K562 (cell line): ENCODE data around the gene AHR. TPM values are rescaled to one million over a fixed set of nuclear protein-coding genes. Genes with fewer than 3 reads are reported as not detected.

Source experiments
- ATAC-seq: fragments of 200-7000 bp; cut with Tn5 transposase; 3 replicates; pipeline ENCODE4 v1.9.1; 2020; ENCODE audit warnings: moderate library complexity
- BruUV-seq: library from RNA; stranded (reverse); fragments of 400-500 nt; replicated peaks from 2 replicates; lab custom pipeline; 2021; lab: Mats Ljungman, UMichigan
- CTCF ChIA-PET: fragments of 300-600 bp; formaldehyde crosslinking; extraction: SDS; loops from one replicate; lab custom pipeline; 2021; ENCODE audit warnings: low intra/inter-chr PET ratio; lab: Yijun Ruan, JAX
- POLR2A ChIA-PET: fragments of 300-600, 350-650 bp; sonication (Branson Sonifier 250); formaldehyde crosslinking; extraction: SDS; loops from one replicate; lab custom pipeline; 2021; ENCODE audit warnings: antibody characterized with exemption, inconsistent platforms; lab: Yijun Ruan, JAX
- DNase-seq, 4 experiments: peaks; one replicate each; pipeline versions ENCODE4 v3.0.0 to v3.0.0-alpha.2; 2011 to 2018; ENCODE audit warnings: low spot score in 3 of 4, mixed read lengths in 3 of 4; ENCODE audit errors: extremely low read depth in 1 of 4
- FAIRE-seq: peaks from 2 replicates; lab custom pipeline; 2011; peaks lifted over from hg19 to GRCh38; lab: Jason Lieb, UNC
- H2AFZ ChIP-seq: 2 replicates; pipeline ENCODE4 v1.6.0; 2011; ENCODE audit warnings: low read depth, low read length, control low read depth, inconsistent platforms
- H3K27ac ChIP-seq: fragments of 200-600 bp; 3 replicates; pipeline ENCODE4 v1.8.0; 2011; ENCODE audit warnings: low read depth, mild to moderate bottlenecking, control low read depth, inconsistent platforms, low read length, moderate library complexity, mixed read lengths; ENCODE audit errors: extremely low read depth
- H3K27me3 ChIP-seq, 2 experiments: fragments of 300-600 bp in 1 of 2; 2 replicates in 1 of 2; 3 replicates in 1 of 2; pipeline versions ENCODE4 v1.6.0 to v1.8.0; 2011; ENCODE audit warnings: inconsistent platforms in 2 of 2, low read length in 2 of 2, mild to moderate bottlenecking in 1 of 2, mixed read lengths in 1 of 2, moderate library complexity in 1 of 2; ENCODE audit not compliant: control insufficient read depth in 2 of 2, insufficient read depth in 2 of 2
- H3K36me3 ChIP-seq: fragments of 300-600 bp; 3 replicates; pipeline ENCODE4 v1.8.0; 2011; ENCODE audit warnings: mild to moderate bottlenecking, low read length, inconsistent platforms; ENCODE audit not compliant: control insufficient read depth, insufficient read depth
- H3K4me1 ChIP-seq, 2 experiments: fragments of 200-600 bp in 1 of 2; replicated peaks in 1 of 2; 2 replicates in 1 of 2; 3 replicates in 1 of 2; pipeline versions ENCODE4 v1.5.1 to v1.8.0; 2011; ENCODE audit warnings: inconsistent platforms in 2 of 2, low read length in 2 of 2, mild to moderate bottlenecking in 1 of 2, mixed read lengths in 1 of 2, moderate library complexity in 1 of 2; ENCODE audit not compliant: control insufficient read depth in 2 of 2, insufficient read depth in 2 of 2
- H3K4me2 ChIP-seq: 2 replicates; pipeline ENCODE4 v1.6.1; 2011; ENCODE audit warnings: low read length, control low read depth, inconsistent platforms, mixed read lengths; ENCODE audit not compliant: insufficient read depth
- H3K4me3 ChIP-seq: fragments of 200-600 bp; sonication (generic), shearing (Covaris generic); 2 replicates; pipeline ENCODE4 v1.5.1; 2016; ENCODE audit warnings: control low read depth, inconsistent platforms
- H3K79me2 ChIP-seq: fragments of 200-600 bp; 3 replicates; pipeline ENCODE4 v1.8.0; 2011; ENCODE audit warnings: low read length, inconsistent platforms; ENCODE audit not compliant: control insufficient read depth, insufficient read depth
- H3K9ac ChIP-seq, 2 experiments: 2 replicates each; pipeline versions ENCODE4 v1.6.0 to v1.6.1; 2011; ENCODE audit warnings: low read depth in 2 of 2, low read length in 2 of 2, control low read depth in 1 of 2, inconsistent platforms in 1 of 2, mild to moderate bottlenecking in 1 of 2, mixed read lengths in 1 of 2; ENCODE audit not compliant: insufficient read depth in 1 of 2
- H3K9me1 ChIP-seq: one replicate; pipeline ENCODE4 v1.6.0; 2011; ENCODE audit warnings: inconsistent platforms, mild to moderate bottlenecking, low read length, moderate library complexity; ENCODE audit not compliant: control insufficient read depth, insufficient read depth
- H3K9me3 ChIP-seq: replicated peaks from 2 replicates; pipeline ENCODE4 v1.5.1; 2011; ENCODE audit warnings: low read depth, low read length, inconsistent platforms; ENCODE audit not compliant: control insufficient read depth, insufficient read depth
- H4K20me1 ChIP-seq: replicated peaks from 2 replicates; pipeline ENCODE4 v1.6.1; 2011; ENCODE audit warnings: low read length, inconsistent platforms, mixed read lengths; ENCODE audit not compliant: control insufficient read depth, insufficient read depth
- ATF1 ChIP-seq, 2 experiments: fragments of 450-650 bp in 1 of 2; IDR thresholded peaks; 2 replicates each; pipeline ENCODE4 v1.6.1; 2016; ENCODE audit warnings: missing compliant biosample characterization in 1 of 2, missing genetic modification characterization in 1 of 2
- CHD4 ChIP-seq: fragments of 200-600 bp; sonication (generic); IDR thresholded peaks from 3 replicates; pipeline ENCODE4 v1.6.1; 2012; ENCODE audit warnings: low read depth, mild to moderate bottlenecking, mixed read lengths, low read length, inconsistent platforms; ENCODE audit not compliant: insufficient read depth, insufficient replicate concordance, poor library complexity, severe bottlenecking
- GATAD2B ChIP-seq: fragments of 450-650 bp; IDR thresholded peaks from 2 replicates; pipeline ENCODE4 v1.6.1; 2017; ENCODE audit warnings: mild to moderate bottlenecking, borderline replicate concordance
- HDGF ChIP-seq: fragments of 450-650 bp; IDR thresholded peaks from 2 replicates; pipeline ENCODE4 v1.6.1; 2016
- NEUROD1 ChIP-seq: fragments of 150-350 bp; IDR thresholded peaks from 2 replicates; pipeline ENCODE4 v1.6.1; 2014; ENCODE audit warnings: borderline replicate concordance, low read length, low read depth; ENCODE audit not compliant: partially characterized antibody
- STAT5A ChIP-seq: IDR thresholded peaks from 2 replicates; pipeline ENCODE4 v1.6.1; 2012; ENCODE audit warnings: low read length, inconsistent platforms, borderline replicate concordance
- TRIM24 ChIP-seq, 2 experiments: fragments of 450-650 bp; IDR thresholded peaks; 2 replicates each; pipeline ENCODE4 v1.6.1; 2016
- ZKSCAN8 ChIP-seq: fragments of 200-800 bp; sonication (Bioruptor generic); IDR thresholded peaks from 2 replicates; pipeline ENCODE4 v1.6.1; 2016; ENCODE audit warnings: missing genetic modification characterization, missing compliant biosample characterization
- ZNF324 ChIP-seq: fragments of 250-450 bp; sonication (Bioruptor Pico); IDR thresholded peaks from 2 replicates; pipeline ENCODE4 v1.4.0; 2020; ENCODE audit warnings: mild to moderate bottlenecking
- ZNF75A ChIP-seq: fragments of 450-650 bp; formaldehyde crosslinking; IDR thresholded peaks from 2 replicates; pipeline ENCODE4 v1.4.0; 2020; ENCODE audit warnings: mild to moderate bottlenecking
- WGBS: fragments of 100-300 bp; shearing (Covaris generic); methylation state at CpG from one replicate; pipeline ENCODE4 v1.1.6; 2016; ENCODE audit warnings: low coverage, mixed read lengths; ENCODE audit not compliant: insufficient coverage; ENCODE audit errors: missing lambda C conversion rate; 5-methylcytosine and 5-hydroxymethylcytosine counted together
- in situ Hi-C: fragments of 300-500 bp; cut with MboI; formaldehyde crosslinking; loops from 4 replicates; pipeline ENCODE4 v1.15.0; 2018; ENCODE audit warnings: inconsistent platforms, mixed read lengths
- intact Hi-C: fragments of 100-400 bp; cut with micrococcal nuclease; formaldehyde crosslinking; loops from 2 replicates; pipeline ENCODE4 v1.14.2; 2022
- polyA plus RNA-seq, 8 experiments: library from polyadenylated mRNA; depleted of rRNA in 4 of 8; stranded (reverse) in 5 of 8; unstranded in 3 of 8; fragments of >200 nt; fragmentation: Nextera tagmentation in 2 of 8; fragmentation: Illumina TruSeq in 1 of 8; extraction: Ambion mirVana in 2 of 8; extraction: Trizol in 1 of 8; gene quantifications; 2 replicates each; pipeline versions ENCODE4 v1.2.1 to v1.2.3, GENCODE V29; 2011 to 2014; ENCODE audit warnings: inconsistent platforms in 1 of 8, missing spikeins in 1 of 8
- total RNA-seq, 7 experiments: library from RNA; depleted of rRNA in 6 of 7; stranded (reverse); fragments of >200 nt in 6 of 7; fragmentation: Illumina TruSeq in 2 of 7; extraction: Trizol in 2 of 7; gene quantifications; 2 replicates each; pipeline versions ENCODE4 v1.2.1 to v1.2.3, GENCODE V29; 2011 to 2021; ENCODE audit warnings: low replicate concordance in 1 of 7
- TF ChIP-seq, protein P1 (sequence below): fragments of 450-650 bp; formaldehyde crosslinking; IDR thresholded peaks from 2 replicates; pipeline ENCODE4 v1.4.0; 2020; ENCODE audit warnings: mild to moderate bottlenecking, mixed read lengths
- TF ChIP-seq, protein P2 (sequence below): fragments of 250-450 bp; sonication (Bioruptor Pico); IDR thresholded peaks from 2 replicates; pipeline ENCODE4 v1.5.0; 2021; ENCODE audit warnings: mild to moderate bottlenecking, moderate library complexity
- TF ChIP-seq, protein P3 (sequence below), 2 experiments: fragments of 450-650 bp in 1 of 2; sonication (generic) in 1 of 2; formaldehyde crosslinking in 1 of 2; IDR thresholded peaks in 1 of 2; conservative IDR thresholded peaks in 1 of 2; 2 replicates each; pipeline versions ENCODE4 v1.6.1 to v1.8.1; 2016 to 2023; ENCODE audit warnings: mild to moderate bottlenecking in 2 of 2, moderate library complexity in 2 of 2, inconsistent platforms in 1 of 2, missing genetic modification reagents in 1 of 2
- TF ChIP-seq, protein P4 (sequence below): fragments of 250-450 bp; sonication (Bioruptor Pico); IDR thresholded peaks from 2 replicates; pipeline ENCODE4 v1.5.0; 2020; ENCODE audit warnings: mild to moderate bottlenecking

AHR gene
- total and polyA plus RNA-seq, 9 of the 15 experiments (the other 6 are each of a cell fraction or from before 2014, with no cell fraction given) = 0.16 TPM; not detected in 8

DNA sequence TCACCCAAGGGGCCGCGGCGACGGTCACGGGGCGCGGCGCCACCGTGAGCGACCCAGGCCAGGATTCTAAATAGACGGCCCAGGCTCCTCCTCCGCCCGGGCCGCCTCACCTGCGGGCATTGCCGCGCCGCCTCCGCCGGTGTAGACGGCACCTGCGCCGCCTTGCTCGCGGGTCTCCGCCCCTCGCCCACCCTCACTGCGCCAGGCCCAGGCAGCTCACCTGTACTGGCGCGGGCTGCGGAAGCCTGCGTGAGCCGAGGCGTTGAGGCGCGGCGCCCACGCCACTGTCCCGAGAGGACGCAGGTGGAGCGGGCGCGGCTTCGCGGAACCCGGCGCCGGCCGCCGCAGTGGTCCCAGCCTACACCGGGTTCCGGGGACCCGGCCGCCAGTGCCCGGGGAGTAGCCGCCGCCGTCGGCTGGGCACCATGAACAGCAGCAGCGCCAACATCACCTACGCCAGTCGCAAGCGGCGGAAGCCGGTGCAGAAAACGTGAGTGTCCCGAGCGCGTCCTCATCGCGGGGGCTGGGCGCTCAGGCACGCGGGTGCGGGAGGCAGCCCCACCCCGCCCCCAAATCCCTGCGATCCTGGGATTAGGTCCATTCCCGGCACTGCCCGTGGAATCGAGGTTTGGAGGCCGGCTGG, 509 bp downstream of the AHR start:
- BruUV-seq = no TSS peak
- DNase-seq (no peak), ATAC-seq (no peak), FAIRE-seq (no peak)
- H3K27ac ChIP-seq = no peak overlapping the region
- H4K20me1 ChIP-seq = no peaks in the 10 kb centered on the region
- in situ Hi-C loops = no loop called here
- H3K9me1 ChIP-seq = no peaks in the 10 kb centered on the region
- no peaks in the 10 kb centered on the region for H3K4me1 ChIP-seq
- intact Hi-C loops = no loop called here
- no peak overlapping the region for H2AFZ ChIP-seq
- H3K36me3 ChIP-seq = no peaks in the 10 kb centered on the region
- 64% methylated on average over 27 of the region's 81 CpGs for WGBS
- CTCF ChIA-PET = no interaction called here
- H3K27me3 ChIP-seq = no peaks in the 10 kb centered on the region
- H3K79me2 ChIP-seq = no peaks in the 10 kb centered on the region
- no peak overlapping the region for H3K4me3 ChIP-seq
- POLR2A ChIA-PET = interaction anchor here (0.5 kb wide), 1 partner anchor 150 kb away, joined by 3 read pairs; no protein-coding TSS in a partner anchor
- H3K9ac ChIP-seq = no peak overlapping the region
- no peak overlapping the region for H3K4me2 ChIP-seq
- no peaks in the 10 kb centered on the region for H3K9me3 ChIP-seq
- no peak for TF ChIP-seq HDGF
- no peak for TF ChIP-seq ZKSCAN8 (CRISPR knock-in tag)
- TF ChIP-seq TRIM24 (IDR thresholded peaks at IDR 0.05) = no peak
- no peak for TF ChIP-seq ATF1 (CRISPR knock-in tag; IDR thresholded peaks at IDR 0.05)
- no peak for TF ChIP-seq ATF1 (tag; IDR thresholded peaks at IDR 0.05)
- TF ChIP-seq, protein P1, sequence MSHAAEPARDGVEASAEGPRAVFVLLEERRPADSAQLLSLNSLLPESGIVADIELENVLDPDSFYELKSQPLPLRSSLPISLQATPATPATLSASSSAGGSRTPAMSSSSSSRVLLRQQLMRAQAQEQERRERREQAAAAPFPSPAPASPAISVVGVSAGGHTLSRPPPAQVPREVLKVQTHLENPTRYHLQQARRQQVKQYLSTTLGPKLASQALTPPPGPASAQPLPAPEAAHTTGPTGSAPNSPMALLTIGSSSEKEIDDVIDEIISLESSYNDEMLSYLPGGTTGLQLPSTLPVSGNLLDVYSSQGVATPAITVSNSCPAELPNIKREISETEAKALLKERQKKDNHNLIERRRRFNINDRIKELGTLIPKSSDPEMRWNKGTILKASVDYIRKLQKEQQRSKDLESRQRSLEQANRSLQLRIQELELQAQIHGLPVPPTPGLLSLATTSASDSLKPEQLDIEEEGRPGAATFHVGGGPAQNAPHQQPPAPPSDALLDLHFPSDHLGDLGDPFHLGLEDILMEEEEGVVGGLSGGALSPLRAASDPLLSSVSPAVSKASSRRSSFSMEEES (CRISPR knock-in tag) = no peak
- TF ChIP-seq, protein P2, sequence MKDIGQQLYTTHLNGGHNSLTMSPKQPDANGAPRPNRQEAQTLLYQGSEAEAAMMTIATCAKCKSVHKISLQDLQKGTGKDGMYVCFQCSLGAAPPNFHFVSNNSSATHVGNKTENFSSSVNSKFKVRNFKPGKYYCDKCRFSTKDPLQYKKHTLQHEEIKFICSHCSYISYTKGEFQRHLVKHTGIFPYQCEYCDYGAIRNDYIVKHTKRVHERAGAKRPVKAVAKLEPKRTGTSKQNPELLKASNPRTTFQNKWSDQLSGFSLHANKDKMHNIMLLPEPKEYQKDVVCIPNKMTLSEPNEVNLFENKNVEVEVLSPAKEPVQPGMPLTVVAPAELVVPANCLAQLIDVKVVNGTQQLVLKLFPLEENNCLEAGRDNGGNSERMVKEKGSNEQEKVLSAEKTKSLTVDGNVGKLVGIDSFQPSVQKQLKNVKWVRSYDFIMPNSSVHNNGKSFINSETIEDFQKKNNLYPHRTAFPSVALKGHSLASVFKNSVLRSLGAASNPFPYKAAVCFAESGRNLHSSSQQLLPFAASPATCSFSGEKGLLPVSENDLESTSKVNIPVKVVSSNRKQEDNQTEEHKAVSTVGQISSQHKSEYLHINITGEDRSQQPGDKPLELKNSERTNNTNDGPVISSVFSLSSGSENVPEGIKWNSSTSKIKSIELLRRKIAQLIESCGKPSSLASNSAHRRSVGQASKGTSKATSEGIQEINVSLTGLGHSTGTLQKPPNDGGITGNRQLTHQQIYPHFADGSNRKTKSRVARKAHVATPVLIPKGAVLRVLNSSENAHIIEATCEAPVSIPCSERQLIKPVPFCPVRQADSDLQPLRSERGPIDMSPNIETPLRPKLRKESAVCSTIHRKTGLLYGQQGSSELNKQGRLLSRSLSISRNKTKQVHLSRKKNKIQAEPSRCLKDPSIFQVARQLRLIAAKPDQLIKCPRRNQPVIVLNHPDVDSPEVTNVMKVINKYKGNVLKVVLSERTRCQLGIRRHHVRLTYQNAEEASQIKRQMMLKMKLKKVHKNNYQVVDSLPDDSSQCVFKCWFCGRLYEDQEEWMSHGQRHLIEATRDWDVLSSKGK = no peak
- TF ChIP-seq ZNF324 = no peak
- TF ChIP-seq ZNF75A (CRISPR knock-in tag) = no peak
- TF ChIP-seq GATAD2B = no peak
- TF ChIP-seq STAT5A = no peak
- TF ChIP-seq CHD4 = no peak
- TF ChIP-seq, protein P3, sequence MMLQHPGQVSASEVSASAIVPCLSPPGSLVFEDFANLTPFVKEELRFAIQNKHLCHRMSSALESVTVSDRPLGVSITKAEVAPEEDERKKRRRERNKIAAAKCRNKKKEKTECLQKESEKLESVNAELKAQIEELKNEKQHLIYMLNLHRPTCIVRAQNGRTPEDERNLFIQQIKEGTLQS (IDR thresholded peaks at IDR 0.05) = no peak
- TF ChIP-seq, protein P3 (CRISPR knock-in tag; conservative IDR thresholded peaks at IDR 0.05) = no peak
- TF ChIP-seq, protein P4, sequence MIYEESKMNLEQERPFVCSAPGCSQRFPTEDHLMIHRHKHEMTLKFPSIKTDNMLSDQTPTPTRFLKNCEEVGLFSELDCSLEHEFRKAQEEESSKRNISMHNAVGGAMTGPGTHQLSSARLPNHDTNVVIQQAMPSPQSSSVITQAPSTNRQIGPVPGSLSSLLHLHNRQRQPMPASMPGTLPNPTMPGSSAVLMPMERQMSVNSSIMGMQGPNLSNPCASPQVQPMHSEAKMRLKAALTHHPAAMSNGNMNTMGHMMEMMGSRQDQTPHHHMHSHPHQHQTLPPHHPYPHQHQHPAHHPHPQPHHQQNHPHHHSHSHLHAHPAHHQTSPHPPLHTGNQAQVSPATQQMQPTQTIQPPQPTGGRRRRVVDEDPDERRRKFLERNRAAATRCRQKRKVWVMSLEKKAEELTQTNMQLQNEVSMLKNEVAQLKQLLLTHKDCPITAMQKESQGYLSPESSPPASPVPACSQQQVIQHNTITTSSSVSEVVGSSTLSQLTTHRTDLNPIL (CRISPR knock-in tag) = no peak
- no peak for TF ChIP-seq NEUROD1
